ENCODE measurements around the gene CACNA1E. TPM values are rescaled to one million over a fixed set of nuclear protein-coding genes. Genes with fewer than 3 reads are reported as not detected.
"Not testable (repeated sequence)": the region's sequence is repeated elsewhere in the genome, so short reads cannot be mapped to it uniquely, and the experiment has no call there.

CACNA1E gene
- total RNA-seq, 1 donor from 2014 or later = 0.24 TPM

DNA sequence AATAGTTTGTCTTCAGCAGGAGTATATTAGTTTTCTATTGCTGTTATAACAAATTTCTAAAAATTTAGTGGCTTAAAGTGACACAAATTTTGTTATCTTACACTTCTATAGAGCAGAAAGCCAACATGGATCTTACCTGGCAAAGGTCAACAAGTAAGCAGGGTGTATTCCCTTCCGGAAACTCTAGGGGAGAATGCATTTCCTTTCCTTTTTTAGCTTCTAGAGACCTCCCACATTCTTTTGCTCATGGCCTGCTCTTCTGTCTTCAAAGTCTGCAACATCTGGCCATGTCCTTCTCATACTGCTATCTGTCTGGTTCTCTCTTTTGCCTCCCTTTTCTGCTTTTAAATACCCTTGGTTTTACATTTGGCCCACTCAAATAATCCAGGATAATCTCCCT lies 335.6 kb downstream of the CACNA1E start:
- intact Hi-C loops (cut with DNase I) = no loop called here
- no peak for DNase-seq (ENCODE audit: low spot score)

DNA sequence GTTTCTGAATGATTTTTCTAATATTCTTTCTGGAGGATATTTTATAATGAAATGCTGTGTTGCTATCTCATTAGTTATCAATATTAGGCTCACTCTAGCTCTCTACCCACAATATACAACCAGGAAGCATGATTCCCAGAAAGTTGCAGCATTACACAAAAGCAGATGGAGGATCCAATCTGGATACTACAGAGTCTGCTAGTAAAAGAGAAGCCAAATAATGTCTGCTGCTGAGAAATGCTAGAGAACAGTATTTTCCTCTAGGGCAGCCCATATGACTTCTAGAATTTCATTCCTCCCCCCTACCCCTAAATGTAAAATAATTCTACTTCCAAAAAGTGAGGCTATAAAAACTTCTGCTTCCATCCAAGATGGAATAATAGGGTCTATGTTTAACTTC lies 338.4 kb downstream of the CACNA1E start:
- intact Hi-C loops (cut with DNase I) = no loop called here
- no peak for DNase-seq (ENCODE audit: low spot score)

DNA sequence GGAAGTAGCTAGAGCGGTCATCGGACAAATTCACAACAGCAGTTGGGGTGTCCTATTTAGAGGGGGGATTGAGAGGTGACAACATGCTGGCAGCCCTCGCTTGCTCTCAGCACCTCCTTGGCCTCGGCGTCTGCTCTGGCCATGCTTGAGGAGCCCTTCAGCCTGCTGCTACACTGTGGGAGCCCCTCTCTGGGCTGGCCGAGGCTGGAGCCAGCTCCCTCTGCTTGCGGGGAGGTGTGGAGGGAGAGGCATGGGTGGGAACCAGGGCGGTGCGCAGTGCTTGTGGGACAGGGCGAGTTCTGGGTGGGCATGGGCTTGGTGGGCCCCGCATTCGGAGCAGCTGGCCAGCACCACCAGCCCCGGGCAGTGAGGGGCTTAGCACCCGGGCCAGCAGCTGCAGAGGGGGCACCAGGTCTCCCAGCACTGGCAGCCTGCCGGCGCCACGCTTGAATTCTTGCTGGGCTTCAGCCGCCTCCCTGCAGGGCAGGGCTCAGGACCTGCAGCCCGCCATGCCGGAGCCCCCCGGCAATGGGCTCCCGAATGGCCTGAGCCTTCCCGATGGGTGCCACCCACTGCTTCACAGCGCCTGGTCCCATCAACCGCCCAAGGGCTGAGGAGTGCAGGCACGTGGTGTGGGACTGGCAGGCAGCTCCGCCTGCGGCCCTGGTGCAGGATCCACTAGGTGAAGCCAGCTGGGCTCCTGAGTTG lies 349.0 kb downstream of the CACNA1E start:
- intact Hi-C loops (cut with DNase I); DNase-seq (ENCODE audit: low spot score): not testable (repeated sequence)

DNA sequence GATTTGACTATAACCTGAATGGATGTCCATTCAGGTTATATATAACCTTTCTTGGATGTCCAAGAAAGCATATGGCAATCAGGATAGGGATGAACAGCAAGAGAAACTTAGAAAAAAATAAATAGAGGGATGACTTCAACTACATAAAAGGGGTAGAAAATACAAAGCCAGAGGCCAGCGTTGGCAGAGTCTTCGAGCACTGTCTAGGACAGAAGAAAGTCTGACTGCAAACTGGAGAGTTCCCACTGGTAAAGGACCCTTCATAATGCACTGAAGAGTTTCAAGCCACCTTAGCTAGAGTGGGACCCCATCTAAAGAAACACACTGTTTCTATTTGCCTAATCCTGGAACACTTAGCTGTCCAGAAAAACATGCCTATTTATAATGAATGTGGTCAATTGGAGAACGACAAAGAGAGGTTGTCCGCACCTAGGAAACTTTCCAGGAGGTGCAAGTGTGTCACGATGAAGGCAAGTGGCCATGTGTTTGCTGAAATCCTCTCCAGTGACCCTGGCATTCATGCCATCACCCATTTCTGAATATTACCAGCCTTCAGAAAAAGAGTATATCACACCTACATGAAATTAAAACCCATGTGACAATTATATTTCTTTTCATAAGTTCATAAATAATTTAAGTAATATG lies 362.8 kb downstream of the CACNA1E start:
- DNase-seq (ENCODE audit: low spot score) = no peak
- intact Hi-C loops (cut with DNase I) = no loop called here

DNA sequence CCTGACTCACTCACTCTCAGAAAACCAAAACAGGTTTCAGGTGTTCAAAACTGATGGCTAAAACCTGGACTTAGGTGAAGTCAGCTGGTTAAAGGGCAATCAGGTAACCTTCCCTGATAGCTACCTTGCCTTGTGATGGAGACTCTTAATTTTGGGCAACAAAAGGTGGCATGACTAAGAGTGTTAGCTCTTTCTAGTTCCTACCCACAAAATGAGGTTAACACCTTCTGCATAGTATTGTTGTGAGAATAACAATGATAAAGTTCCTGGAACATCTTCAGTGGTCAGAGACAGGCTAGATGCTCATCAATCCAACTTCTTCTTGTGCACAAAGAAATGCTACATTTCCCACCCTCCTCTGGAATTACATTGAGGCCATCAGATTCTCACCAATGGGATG lies 363.4 kb downstream of the CACNA1E start:
- intact Hi-C loops (cut with DNase I) = no loop called here
- no peak for DNase-seq (ENCODE audit: low spot score)

DNA sequence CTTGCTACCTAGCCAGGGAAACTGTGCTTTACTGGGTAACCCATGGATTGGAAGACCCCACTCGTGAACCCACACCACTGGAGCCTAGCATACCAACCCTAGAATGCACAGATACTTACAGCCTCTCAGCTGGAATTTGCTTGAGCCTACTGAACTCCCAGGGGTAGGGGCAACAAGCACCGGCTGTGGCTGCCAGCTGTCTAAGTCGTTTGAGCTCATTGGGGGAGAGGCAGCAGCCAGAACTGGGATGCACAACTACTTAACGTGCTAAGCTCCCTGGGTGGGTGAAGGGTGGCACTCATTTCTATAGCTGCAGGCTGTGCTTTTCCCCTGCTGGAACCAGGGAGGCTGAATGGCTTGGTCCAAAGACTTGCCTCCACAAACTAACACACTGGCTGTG lies 365.8 kb downstream of the CACNA1E start:
- no peak for DNase-seq (ENCODE audit: low spot score)
- intact Hi-C loops (cut with DNase I) = no loop called here

DNA sequence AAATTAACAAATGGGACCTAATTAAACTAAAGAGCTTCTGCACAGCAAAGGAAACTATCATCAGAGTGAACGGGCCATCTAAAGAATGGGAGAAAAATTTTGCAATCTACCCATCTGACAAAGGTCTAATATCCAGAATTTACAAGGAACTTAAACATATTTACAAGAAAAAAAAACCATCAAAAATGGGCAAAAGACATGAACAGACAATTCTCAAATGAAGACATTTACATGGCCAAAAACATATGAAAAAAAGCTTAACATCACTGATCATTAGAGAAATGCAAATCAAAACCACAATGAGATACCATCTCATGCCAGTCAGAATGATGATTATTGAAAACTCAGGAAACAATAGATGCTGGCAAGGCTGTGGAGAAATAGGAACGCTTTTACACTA lies 370.9 kb downstream of the CACNA1E start:
- intact Hi-C loops (cut with DNase I); DNase-seq (ENCODE audit: low spot score): not testable (repeated sequence)

DNA sequence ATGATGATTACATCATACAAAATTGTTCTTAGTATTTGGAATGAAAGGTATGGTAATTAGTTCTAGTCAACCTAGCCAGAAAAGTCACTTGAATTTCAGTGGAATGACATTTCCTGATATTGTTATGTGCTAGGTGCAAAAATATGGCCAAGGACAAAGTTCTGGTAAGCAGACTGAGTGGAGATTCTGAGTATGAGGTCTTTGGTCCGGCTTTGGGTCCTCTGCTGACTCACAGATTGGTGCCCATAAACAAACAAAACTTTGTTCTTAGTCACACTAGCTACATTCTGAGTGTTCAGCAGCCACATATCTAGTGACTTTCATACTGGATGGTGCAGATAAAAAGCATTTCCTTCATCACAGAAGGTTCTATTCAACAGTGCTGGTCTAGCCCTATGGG lies 372.1 kb downstream of the CACNA1E start:
- DNase-seq (ENCODE audit: low spot score) = no peak
- intact Hi-C loops (cut with DNase I) = no loop called here

Data from cardiac septum (tissue), 1 donor.